Esophagus muscularis mucosa (tissue), 3 donors: ENCODE results near the gene SEC14L2.

Experiments used
- POLR2A ChIP-seq: fragments of 450-650 bp; IDR thresholded peaks from one replicate; pipeline ENCODE4 v1.6.1; 2017; ENCODE audit warnings: antibody characterized with exemption, moderate library complexity, mild to moderate bottlenecking, low read depth
- TF ChIP-seq, protein P1 (sequence below), 3 experiments: fragments of 200-600 bp in 2 of 3; fragments of 450-650 bp in 1 of 3; sonication (generic) in 2 of 3; IDR thresholded peaks; one replicate each; pipeline ENCODE4 v1.5.1; 2017 to 2019; ENCODE audit warnings: antibody characterized with exemption in 3 of 3, mild to moderate bottlenecking in 2 of 3, moderate library complexity in 1 of 3

DNA sequence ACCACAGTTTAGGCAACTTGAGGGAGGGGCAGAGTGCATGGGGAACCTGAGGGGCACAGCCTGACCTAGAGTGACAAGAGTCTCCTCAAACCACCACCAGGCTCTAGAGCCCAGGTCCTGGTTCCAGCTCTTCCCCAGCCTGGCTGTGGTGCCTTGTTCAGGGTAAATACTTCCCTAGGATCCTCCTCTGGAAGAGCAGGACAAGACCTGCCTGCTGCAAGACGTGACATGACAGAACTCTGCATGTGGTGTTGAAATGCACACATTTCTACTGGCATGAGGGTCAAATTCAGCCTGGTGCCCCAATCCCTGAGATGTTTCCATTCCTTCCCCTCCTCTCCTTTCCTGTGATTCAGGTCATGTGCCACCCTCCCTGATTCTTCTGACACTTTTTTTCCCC lies 3.3 kb downstream of the SEC14L2 start:
- no peak for TF ChIP-seq POLR2A
- TF ChIP-seq, protein P1, sequence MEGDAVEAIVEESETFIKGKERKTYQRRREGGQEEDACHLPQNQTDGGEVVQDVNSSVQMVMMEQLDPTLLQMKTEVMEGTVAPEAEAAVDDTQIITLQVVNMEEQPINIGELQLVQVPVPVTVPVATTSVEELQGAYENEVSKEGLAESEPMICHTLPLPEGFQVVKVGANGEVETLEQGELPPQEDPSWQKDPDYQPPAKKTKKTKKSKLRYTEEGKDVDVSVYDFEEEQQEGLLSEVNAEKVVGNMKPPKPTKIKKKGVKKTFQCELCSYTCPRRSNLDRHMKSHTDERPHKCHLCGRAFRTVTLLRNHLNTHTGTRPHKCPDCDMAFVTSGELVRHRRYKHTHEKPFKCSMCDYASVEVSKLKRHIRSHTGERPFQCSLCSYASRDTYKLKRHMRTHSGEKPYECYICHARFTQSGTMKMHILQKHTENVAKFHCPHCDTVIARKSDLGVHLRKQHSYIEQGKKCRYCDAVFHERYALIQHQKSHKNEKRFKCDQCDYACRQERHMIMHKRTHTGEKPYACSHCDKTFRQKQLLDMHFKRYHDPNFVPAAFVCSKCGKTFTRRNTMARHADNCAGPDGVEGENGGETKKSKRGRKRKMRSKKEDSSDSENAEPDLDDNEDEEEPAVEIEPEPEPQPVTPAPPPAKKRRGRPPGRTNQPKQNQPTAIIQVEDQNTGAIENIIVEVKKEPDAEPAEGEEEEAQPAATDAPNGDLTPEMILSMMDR (IDR thresholded peaks at IDR 0.05) = no peak
